Adrenal gland (tissue), 12 donors: Measurements from ENCODE around the gene CC2D1A. TPM values are rescaled to one million over a fixed set of nuclear protein-coding genes. Genes with fewer than 3 reads are reported as not detected.
A peak's percentile ranks its signal among the peaks of the same experiment; 100 is the strongest.

ENCODE experiments used
- DNase-seq, 7 donors: peaks; one replicate each; pipeline ENCODE4 v3.0.0-alpha.2; 2019 to 2020
- H3K27ac ChIP-seq, 5 donors: fragments of 200-600 bp; sonication (generic) in 4 of 5; 1 replicate in 3 of 5; 2 replicates in 2 of 5; pipeline versions ENCODE4 v1.5.1 to v1.8.0; 2016 to 2020; ENCODE audit warnings: mild to moderate bottlenecking in 1 of 5
- H3K27me3 ChIP-seq: fragments of 200-600 bp; 2 replicates; pipeline ENCODE4 v1.8.0; 2021
- H3K36me3 ChIP-seq, 2 donors: fragments of 200-600 bp; replicated peaks in 1 of 2; 1 replicate in 1 of 2; 2 replicates in 1 of 2; pipeline versions ENCODE4 v1.5.1 to v1.8.0; 2018 to 2022
- H3K4me1 ChIP-seq, 2 donors: fragments of 200-600 bp; replicated peaks in 1 of 2; 1 replicate in 1 of 2; 2 replicates in 1 of 2; pipeline versions ENCODE4 v1.5.1 to v1.8.0; 2018 to 2021
- H3K4me3 ChIP-seq, 4 donors: fragments of 200-600 bp; sonication (generic) in 3 of 4; one replicate each; pipeline ENCODE4 v1.5.1; 2016 to 2018
- H3K9me3 ChIP-seq, 3 donors: fragments of 200-600 bp; sonication (generic) in 1 of 3; replicated peaks in 1 of 3; 1 replicate in 2 of 3; 2 replicates in 1 of 3; pipeline versions ENCODE4 v1.5.1 to v1.8.0; 2016 to 2021
- POLR2A ChIP-seq, 2 donors: fragments of 450-650 bp; IDR thresholded peaks; one replicate each; pipeline ENCODE4 v1.6.1; 2017; ENCODE audit warnings: antibody characterized with exemption in 2 of 2, mild to moderate bottlenecking in 2 of 2, moderate library complexity in 1 of 2
- WGBS, 4 donors: extraction: QIAGEN DNeasy Blood & Tissue Kit in 2 of 4; methylation state at CpG; one replicate each; pipeline versions ENCODE4 v1.1.5 to v1.1.7; 2013 to 2017; 5-methylcytosine and 5-hydroxymethylcytosine counted together
- intact Hi-C, 2 donors: fragments of 100-400 bp; cut with DNase I; formaldehyde crosslinking; loops; one replicate each; pipeline versions ENCODE4 v1.14.1 to v1.15.0; 2022 to 2023
- polyA plus RNA-seq, 3 donors: library from polyadenylated mRNA; stranded (reverse); fragments of 200-250 nt in 2 of 3; fragments of 350-450 nt in 1 of 3; fragmentation: Illumina TruSeq in 1 of 3; extraction: RNeasy Lipid Tissue Mini Kit (QIAGEN cat#74804) in 1 of 3; gene quantifications; one replicate each; pipeline ENCODE4 v1.2.3, GENCODE V29; 2013 to 2014
- total RNA-seq, 9 donors: library from RNA; depleted of rRNA in 4 of 9; stranded (reverse); fragments of >200 nt in 4 of 9; fragments of 120-200 nt in 1 of 9; fragmentation: NEBNext Ultra II Directional in 1 of 9; extraction: Animal tissue kit (Norgen Biotek cat#: 25700) in 1 of 9; gene quantifications; one replicate each; pipeline versions ENCODE4 v1.1.0 to v1.2.4, GENCODE V29; 2013 to 2023
- TF ChIP-seq, protein P1 (sequence below), 6 experiments: fragments of 450-650 bp in 4 of 6; fragments of 200-600 bp in 2 of 6; sonication (generic) in 1 of 6; IDR thresholded peaks; 1 replicate in 5 of 6; 2 replicates in 1 of 6; pipeline versions ENCODE4 v1.5.1 to v1.8.0; 2016 to 2021; ENCODE audit warnings: antibody characterized with exemption in 6 of 6, mild to moderate bottlenecking in 2 of 6, moderate library complexity in 1 of 6
- donor health status: healthy with polysubstance abuse.
- donor health status: Bipolar disorder and iron deficiency.
- donor health status: DM: yes; HTN: yes; CAD: no.
- donor health status: DM: no; HTN: no; CAD: no.
- donor health status: DM: no; HTN: no; CAD: no.
- donor health status: DM: yes; HTN: yes; CAD: no.

Gene CC2D1A
- total and polyA plus RNA-seq, 12 donors: 9.0 to 125 (median 31.1) TPM

DNA sequence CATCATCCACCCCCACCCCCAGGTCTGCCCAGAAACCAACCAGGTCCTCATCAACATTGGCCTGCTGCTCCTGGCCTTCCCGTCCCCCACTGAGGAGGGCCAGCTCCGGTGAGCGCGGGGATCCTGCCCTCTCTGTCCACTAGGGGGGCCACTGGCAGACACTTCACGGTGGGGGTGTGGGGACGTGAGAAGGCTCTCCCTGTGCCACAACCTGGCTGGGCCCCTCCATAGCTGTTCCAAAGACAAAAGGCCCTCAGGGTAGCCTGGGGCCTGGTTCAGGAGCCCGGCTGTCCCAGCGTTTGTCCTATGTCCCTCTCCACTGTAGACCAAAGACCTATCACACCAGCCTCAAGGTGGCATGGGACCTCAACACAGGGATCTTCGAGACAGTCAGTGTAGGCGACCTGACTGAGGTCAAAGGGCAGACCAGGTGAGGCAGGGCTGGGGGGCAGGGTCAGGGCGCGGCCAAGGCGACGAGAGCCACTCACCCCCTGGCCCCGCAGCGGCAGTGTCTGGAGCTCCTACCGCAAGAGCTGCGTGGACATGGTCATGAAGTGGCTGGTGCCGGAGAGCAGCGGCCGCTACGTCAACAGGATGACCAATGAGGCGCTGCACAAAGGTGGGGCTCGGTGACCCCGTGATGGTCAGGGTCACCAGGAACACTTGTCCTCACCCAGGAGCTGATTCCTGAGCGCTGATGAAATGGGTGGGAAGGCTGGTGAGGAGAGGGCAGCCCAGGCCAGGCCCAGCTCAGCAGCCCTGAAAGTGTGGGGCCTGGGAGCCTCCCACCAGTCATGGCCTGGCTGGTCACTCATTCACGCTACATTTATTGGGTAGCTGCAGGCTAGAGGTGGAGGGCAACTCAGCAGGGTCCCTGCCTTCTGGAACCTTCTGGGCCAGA lies 54.2 kb downstream of the CC2D1A start:
- no peaks in the 10 kb centered on the region for H3K9me3 ChIP-seq
- DNase-seq: no peak
- H3K27me3 ChIP-seq: no peaks in the 10 kb centered on the region
- no peaks in the 10 kb centered on the region for H3K4me1 ChIP-seq
- no peak for TF ChIP-seq POLR2A (IDR thresholded peaks at IDR 0.05)
- TF ChIP-seq, protein P1, sequence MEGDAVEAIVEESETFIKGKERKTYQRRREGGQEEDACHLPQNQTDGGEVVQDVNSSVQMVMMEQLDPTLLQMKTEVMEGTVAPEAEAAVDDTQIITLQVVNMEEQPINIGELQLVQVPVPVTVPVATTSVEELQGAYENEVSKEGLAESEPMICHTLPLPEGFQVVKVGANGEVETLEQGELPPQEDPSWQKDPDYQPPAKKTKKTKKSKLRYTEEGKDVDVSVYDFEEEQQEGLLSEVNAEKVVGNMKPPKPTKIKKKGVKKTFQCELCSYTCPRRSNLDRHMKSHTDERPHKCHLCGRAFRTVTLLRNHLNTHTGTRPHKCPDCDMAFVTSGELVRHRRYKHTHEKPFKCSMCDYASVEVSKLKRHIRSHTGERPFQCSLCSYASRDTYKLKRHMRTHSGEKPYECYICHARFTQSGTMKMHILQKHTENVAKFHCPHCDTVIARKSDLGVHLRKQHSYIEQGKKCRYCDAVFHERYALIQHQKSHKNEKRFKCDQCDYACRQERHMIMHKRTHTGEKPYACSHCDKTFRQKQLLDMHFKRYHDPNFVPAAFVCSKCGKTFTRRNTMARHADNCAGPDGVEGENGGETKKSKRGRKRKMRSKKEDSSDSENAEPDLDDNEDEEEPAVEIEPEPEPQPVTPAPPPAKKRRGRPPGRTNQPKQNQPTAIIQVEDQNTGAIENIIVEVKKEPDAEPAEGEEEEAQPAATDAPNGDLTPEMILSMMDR (IDR thresholded peaks at IDR 0.05): peak in 3 of 6 experiments; percentile 7 to 21 (median 16)
- 88 to 95% (median 92%) methylated on average over 15 to 27 of the region's 27 CpGs for WGBS, 4 donors
- H3K36me3 ChIP-seq: peaks cover 0 to 70% of the 10 kb centered on the region in 2 donors
- intact Hi-C loops: no loop called here
- H3K4me3 ChIP-seq: no peak overlapping the region
- no peak overlapping the region for H3K27ac ChIP-seq

DNA sequence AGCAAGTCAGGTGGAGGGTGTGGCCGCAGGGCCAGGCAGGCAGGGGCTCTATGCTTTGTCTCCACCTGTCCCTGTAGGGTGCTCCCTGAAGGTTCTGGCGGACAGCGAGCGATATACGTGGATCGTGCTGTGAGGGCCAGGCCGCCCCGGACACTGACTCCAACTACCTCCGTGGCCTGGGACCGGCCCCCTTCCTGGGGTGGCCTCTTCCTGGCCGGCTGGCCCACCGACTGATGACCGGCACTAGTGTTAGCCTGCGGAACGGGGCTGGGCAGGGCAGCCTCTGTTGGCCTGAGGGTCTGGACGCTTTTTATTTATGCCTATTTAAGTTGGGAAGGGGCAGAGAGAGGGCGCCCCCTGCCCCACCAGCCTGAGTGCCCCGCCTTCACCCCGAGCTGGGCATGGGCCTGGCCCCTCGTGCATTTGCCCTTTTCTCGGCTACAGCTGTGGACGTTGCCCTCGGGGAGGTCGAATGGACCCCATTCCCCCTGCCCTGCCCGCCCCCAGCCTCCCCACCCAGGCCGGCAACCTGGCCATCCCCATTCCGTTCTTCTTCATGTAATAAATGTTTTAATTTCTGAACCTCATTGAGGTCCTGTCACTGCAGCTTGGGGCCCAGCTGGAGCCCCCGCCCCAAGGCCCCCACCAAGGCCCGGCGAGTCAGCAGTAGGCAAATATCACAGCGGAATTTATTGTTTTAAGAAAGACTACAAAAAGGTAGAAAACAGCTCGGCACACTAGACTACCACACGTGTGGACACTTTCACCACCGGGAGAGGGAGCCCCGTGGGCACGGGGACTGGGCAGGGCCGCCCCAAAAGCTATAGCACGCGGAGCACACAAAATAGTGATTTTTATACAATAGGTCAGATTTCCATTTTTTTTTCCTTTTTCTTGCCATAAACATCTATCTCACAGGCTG lies 55.1 kb downstream of the CC2D1A start:
- Histone ChIP-seq H3K4me1 (no peaks in the 10 kb centered on the region), H3K4me3 (no peak overlapping the region), H3K27ac (no peak overlapping the region), H3K36me3 (peaks cover 0 to 70% of the 10 kb centered on the region in 2 donors), H3K9me3 (no peaks in the 10 kb centered on the region), H3K27me3 (no peaks in the 10 kb centered on the region)
- intact Hi-C loops: no loop called here
- TF ChIP-seq POLR2A (IDR thresholded peaks at IDR 0.05): no peak
- TF ChIP-seq, protein P1 (IDR thresholded peaks at IDR 0.05): no peak
- DNase-seq: no peak
- WGBS, 4 donors: 92 to 94% (median 92%) methylated on average over 27 to 39 of the region's 39 CpGs

DNA sequence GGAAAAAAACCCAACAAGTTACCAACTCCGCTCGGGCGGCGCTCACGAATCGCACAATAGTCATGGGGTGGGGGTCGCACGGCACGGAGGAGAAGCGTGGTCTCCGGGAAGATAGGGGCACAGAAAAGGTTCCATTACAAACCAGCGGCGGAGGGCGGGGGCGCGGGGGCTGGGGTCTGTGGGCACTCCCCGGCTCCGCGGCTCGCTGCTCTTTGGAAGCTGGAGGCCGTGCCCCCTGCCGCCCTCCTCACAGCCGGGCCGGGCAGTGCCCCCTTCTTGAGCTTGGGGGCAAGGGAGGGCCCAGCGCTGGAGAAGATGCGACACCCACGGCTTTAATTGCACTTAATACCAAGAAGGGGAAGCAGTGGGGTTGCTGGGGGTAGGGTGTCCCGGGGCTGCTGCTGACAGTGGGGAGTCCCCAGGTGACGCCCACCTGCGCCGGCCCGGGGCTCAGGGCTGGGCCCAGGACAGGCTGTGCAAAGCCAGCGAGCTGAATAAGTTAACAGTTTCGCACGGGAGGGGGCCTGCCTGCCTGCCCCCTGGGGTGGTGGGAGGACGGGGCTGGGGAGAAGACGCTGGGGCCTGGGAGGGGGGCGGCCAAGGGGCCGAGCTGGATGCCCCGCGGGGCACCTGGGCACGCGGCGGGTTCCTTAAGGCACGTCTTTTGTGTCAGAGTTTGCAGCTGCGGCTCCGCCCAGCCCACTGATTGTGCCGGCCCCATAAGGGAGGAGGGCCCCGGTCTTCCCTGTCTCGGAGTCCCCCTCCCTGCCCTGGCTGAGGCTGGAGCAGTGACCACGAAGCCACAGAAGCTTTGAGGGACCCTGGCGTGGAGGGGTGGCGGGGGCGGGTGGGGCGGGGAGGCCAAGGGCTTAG lies 56.1 kb downstream of the CC2D1A start:
- no peaks in the 10 kb centered on the region for H3K27me3 ChIP-seq
- peaks cover 0 to 70% of the 10 kb centered on the region in 2 donors for H3K36me3 ChIP-seq
- intact Hi-C loops: no loop called here
- H3K4me1 ChIP-seq: no peaks in the 10 kb centered on the region
- no peak overlapping the region for H3K4me3 ChIP-seq
- H3K9me3 ChIP-seq: no peaks in the 10 kb centered on the region
- WGBS, 4 donors: 84 to 92% (median 85%) methylated on average over 24 to 55 of the region's 55 CpGs
- no peak for DNase-seq
- H3K27ac ChIP-seq: no peak overlapping the region
- TF ChIP-seq, protein P1 (IDR thresholded peaks at IDR 0.05): no peak
- no peak for TF ChIP-seq POLR2A (IDR thresholded peaks at IDR 0.05)
